Mammary epithelial cell (primary cell): ENCODE results near the gene POLR2L.

Source experiments
- CTCF ChIP-seq, 2 donors: IDR thresholded peaks in 1 of 2; conservative IDR thresholded peaks in 1 of 2; 2 replicates each; pipeline ENCODE4 v1.5.1; 2011 to 2012; ENCODE audit warnings: inconsistent platforms in 2 of 2, low read length in 2 of 2, mild to moderate bottlenecking in 2 of 2, control low read depth in 1 of 2, low read depth in 1 of 2; ENCODE audit not compliant: insufficient read depth in 1 of 2; ENCODE audit errors: extremely low read depth in 1 of 2
- EZH2 ChIP-seq: IDR thresholded peaks from 2 replicates; pipeline ENCODE4 v1.6.1; 2012; ENCODE audit warnings: low read length, inconsistent platforms, borderline replicate concordance

GRCh38 chr11:829176-829846 is 13.0 kb downstream of the POLR2L start:
- TF ChIP-seq CTCF (conservative IDR thresholded peaks at IDR 0.05 in 1 of 2, IDR thresholded peaks at IDR 0.05 in 1 of 2; ENCODE audit: extremely low read depth in 1 of 2, insufficient read depth in 1 of 2, low read depth in 1 of 2, low read length in 2 of 2) (no peak), EZH2 (no peak)
